ENCODE data around the gene ADARB1.

The ADARB1 gene

GRCh38 chr21:45086337-45086958 is 12.1 kb downstream of the ADARB1 start:
- no peak for DNase-seq (ENCODE audit: low read depth)
- no peak overlapping the region for H3K4me3 ChIP-seq (ENCODE audit: control insufficient read depth, low read depth, low read length)
- TF ChIP-seq CTCF (conservative IDR thresholded peaks at IDR 0.05; ENCODE audit: control insufficient read depth, insufficient read depth, low read depth, low read length), result no peak

GRCh38 chr21:45087022-45087823 is 12.8 kb downstream of the ADARB1 start:
- DNase-seq (ENCODE audit: low read depth), result no peak
- no peak for TF ChIP-seq CTCF (conservative IDR thresholded peaks at IDR 0.05; ENCODE audit: control insufficient read depth, insufficient read depth, low read depth, low read length)

GRCh38 chr21:45088116-45088515 is 13.7 kb downstream of the ADARB1 start:
- H3K4me3 ChIP-seq (ENCODE audit: control insufficient read depth, low read depth, low read length), result no peak overlapping the region
- DNase-seq (ENCODE audit: low read depth), result no peak
- TF ChIP-seq CTCF (conservative IDR thresholded peaks at IDR 0.05; ENCODE audit: control insufficient read depth, insufficient read depth, low read depth, low read length), result no peak

More at GRCh38 chr21:45087022-45087823, 12.8 kb downstream of the ADARB1 start:
- H3K4me3 ChIP-seq (ENCODE audit: control insufficient read depth, low read depth, low read length), result no peak overlapping the region

GRCh38 chr21:45088729-45089128 is 14.3 kb downstream of the ADARB1 start:
- H3K4me3 ChIP-seq (ENCODE audit: control insufficient read depth, low read depth, low read length), result no peak overlapping the region
- no peak for DNase-seq (ENCODE audit: low read depth)
- TF ChIP-seq CTCF (conservative IDR thresholded peaks at IDR 0.05; ENCODE audit: control insufficient read depth, insufficient read depth, low read depth, low read length), result no peak

GRCh38 chr21:45089964-45090363 is 15.6 kb downstream of the ADARB1 start:
- no peak for TF ChIP-seq CTCF (conservative IDR thresholded peaks at IDR 0.05; ENCODE audit: control insufficient read depth, insufficient read depth, low read depth, low read length)
- no peak overlapping the region for H3K4me3 ChIP-seq (ENCODE audit: control insufficient read depth, low read depth, low read length)
- DNase-seq (ENCODE audit: low read depth), result no peak

- no peak overlapping the region for H3K4me3 ChIP-seq (ENCODE audit: control insufficient read depth, low read depth, low read length)
- no peak for TF ChIP-seq CTCF (conservative IDR thresholded peaks at IDR 0.05; ENCODE audit: control insufficient read depth, insufficient read depth, low read depth, low read length)
- no peak for DNase-seq (ENCODE audit: low read depth)
Observed at GRCh38 chr21:45090966-45091365, 16.6 kb downstream of the ADARB1 start.
